ENCODE measurements around the gene VDAC1.
"Not testable (repeated sequence)": the region's sequence is repeated elsewhere in the genome, so short reads cannot be mapped to it uniquely, and the experiment has no call there.

The VDAC1 gene, protein sequence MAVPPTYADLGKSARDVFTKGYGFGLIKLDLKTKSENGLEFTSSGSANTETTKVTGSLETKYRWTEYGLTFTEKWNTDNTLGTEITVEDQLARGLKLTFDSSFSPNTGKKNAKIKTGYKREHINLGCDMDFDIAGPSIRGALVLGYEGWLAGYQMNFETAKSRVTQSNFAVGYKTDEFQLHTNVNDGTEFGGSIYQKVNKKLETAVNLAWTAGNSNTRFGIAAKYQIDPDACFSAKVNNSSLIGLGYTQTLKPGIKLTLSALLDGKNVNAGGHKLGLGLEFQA

DNA sequence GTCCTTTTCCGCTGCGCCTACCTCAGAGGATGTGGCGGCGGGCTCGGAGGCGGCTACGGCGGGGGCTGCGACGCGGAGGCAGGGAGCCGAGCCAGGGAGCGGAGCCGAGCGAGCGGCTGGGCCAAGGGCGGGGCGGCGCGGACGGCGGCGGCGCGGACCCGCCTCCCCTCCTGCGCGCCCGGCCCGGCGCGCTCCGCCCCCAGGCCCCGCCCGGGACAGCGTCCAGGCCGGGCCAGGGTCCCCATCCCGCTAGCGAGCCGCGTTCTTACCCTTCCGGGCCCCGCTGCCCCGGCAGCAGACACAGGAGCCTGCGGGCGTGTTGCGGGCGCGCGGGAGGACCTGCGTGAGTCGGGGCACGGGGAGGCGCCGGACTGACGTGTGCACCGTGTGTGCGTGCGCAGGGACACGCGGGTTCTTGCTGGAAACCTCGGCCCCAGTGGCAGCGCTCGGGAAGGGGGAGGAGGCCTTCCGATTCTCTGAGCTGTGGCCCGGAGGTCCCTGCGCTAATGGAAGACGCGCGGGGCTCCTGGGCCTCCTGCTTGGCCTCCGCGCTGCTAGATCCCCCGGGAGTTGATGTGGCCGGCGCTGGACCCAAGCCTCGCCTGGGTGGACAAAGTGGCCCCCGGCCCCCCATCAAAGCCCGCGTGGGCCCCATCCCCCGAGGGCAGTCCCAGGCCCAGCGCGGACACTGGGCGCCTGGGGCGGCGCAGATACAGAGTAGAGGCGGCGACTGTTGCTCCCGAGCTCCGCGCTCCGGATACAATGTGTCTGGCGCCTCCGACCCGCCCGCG lies at the start of gene VDAC1:
TSS of gene VDAC1 (minus strand) at position 350 of the 791 bp plus-strand sequence. CDS start 11,963 bp downstream, outside the sequence.
- DNase-seq (ENCODE audit: low read depth in 1 of 2, low spot score in 1 of 2): peak; percentile 65 to 72

DNA sequence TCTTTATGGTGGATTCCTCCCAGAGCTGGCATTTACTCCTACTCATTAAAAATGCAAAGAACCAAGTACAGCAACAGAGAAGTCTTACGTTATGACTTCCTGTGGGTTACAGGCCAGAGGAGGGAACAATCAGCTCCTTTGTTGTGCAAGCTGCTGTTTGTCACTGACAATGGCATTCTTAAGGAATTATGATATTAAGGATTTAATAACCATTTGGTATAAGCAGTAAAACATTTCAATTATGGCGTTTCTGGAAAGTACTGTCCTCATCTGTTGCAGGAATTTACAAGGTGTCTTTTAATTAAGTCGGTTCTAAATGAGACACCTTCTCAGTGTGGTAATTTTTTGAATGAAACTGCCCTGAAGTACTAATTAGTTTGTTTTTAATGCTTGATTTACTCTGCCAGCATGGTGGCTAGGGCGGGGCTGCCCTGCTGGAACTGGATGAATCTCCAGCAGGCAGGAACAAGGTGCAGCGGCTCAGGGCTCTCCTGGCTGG lies 49.1 kb upstream of the VDAC1 start:
- DNase-seq (ENCODE audit: low read depth in 1 of 2, low spot score in 1 of 2): no peak

DNA sequence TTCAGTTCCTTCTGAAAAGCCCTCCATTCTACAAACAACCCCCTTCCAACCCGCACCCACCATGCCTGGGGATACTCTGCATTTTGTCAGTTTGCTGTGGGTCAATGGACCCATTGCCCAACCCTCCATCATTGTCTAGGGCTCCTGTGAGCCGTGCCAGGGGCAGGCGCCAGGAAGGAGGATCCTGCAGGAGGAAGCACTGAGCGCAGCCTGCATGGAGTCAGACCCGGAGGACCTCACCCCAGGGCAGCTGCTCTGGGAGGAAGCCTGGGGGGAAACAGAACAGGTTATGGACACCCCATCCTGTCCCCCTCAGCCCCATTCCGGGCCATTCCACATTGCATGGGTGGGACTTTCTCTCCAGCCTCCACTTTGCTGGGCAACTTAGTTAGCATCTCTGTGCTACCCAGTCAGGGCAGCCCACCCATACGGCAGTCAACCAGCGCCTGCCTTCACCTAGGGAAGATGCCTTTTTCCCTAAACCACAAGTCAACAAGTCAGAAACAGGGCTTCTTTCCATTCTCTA lies 48.6 kb upstream of the VDAC1 start:
- no peak for DNase-seq (ENCODE audit: low read depth in 1 of 2, low spot score in 1 of 2)

DNA sequence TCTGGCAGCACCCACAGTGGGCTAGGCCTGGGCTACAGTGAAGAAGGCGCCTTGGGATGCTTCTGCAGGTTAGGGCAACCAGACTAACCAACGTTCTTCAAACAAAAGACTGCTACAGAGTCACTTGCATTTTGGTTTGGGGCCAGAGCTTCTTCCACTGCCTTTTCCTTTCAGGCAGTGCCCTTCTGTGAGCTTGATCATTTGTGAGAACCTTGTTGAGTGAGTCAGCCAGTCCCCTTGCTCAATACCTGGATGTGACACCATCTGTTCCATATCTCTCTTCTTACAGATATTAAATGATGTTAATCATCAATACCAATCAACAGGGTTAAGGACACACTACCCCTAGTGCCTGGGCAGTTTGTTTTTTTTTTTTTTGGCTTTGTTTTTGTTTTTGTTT lies 46.5 kb upstream of the VDAC1 start:
- no peak for DNase-seq (ENCODE audit: low read depth in 1 of 2, low spot score in 1 of 2)

DNA sequence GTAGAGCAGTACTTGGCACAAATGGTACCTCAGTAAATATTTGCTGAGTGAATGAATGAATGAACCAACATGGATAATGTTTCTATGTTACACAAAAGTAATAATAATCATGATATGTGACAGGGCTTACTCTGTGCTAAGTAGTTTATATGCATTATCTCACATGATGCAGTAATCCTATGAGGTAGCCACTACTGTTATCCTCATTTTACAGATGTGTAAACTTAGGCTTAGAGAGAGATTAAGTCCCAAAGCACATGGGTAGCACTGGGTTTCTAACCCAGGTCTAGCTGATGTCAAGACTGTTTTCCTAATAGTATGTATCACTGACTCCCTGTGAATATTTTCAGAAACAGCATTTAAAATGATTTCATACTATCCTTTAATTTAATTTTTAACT lies 44.1 kb upstream of the VDAC1 start:
- no peak for DNase-seq (ENCODE audit: low read depth in 1 of 2, low spot score in 1 of 2)

DNA sequence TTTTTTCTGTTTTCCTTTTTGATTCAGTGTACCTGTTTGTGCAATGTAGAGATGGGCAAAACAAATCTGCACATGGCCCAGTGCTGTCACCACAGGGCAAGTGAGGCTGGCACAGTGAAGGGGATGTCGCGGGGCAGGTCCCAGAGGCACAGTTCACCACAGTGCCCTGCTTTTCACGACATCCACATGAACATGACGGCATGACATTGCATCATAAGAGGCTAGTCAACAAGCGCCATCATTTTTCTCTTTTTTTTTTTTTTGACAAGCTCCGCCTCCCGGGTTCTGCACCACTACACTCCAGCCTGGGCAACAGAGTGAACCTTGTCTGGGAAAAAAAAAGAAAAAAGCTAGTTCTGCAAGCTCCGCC lies 42.9 kb upstream of the VDAC1 start:
- no peak for DNase-seq (ENCODE audit: low read depth in 1 of 2, low spot score in 1 of 2)

DNA sequence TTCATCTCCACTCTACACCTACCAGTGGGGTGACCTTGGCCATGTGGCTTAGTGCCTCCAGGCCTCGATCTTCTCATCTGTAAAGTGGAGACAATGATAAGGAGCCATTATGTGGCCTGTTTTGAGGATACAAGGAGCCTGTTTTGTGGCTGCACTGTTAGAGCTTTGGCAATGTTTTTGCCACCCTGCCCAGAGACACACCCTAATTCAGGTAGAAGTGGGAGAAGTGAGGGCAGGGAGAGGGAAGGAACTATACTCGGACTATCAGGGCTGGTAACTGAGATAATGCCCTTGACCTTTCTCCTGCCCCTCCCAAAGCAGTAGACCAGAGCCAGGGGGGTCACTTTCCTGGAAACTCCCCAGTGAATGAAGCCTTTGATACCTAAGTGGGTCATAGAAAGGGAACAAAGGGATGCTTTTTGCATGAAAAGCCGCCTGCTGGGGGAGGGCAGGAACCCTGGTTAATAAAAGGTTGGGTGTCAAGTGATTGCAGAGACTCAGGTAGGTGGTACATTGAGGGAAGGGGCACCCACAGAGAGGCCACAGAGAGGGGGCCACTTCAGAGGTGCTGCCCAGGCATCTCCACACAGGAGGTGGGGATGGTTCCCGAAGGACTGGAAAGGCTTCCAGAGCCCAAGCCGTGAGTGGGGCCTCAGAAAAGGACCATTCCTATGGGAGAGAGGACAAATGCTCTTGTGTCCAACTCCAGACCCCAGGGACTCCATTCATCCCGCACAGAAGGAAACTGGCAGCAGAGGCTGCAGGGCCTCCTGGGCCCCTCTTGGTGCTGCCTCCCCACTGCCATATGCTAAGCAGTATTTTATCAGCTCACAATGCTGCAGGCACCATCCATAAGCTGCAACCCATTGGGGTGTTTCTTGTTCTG lies 42.3 kb upstream of the VDAC1 start:
- no peak for DNase-seq (ENCODE audit: low read depth in 1 of 2, low spot score in 1 of 2)

DNA sequence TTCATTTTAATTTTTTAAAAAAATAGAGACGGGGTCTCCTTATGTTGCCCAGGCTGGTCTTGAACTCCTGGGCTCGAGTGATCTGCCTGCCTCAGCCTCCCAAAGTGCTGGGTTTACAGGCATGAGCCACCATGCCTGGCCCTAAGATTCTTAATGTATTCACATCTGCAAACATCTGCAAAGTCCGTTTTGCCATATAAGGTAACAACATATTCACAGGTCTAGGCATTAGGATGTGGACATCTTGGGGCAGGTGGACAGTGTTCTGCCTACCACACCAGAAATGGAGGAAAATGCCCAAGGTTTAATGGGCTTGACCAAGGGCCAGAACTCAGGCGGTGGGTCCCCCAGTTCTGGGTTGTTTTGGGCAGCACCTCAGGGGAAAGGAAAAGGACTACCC lies 41.6 kb upstream of the VDAC1 start:
- DNase-seq (ENCODE audit: low read depth in 1 of 2, low spot score in 1 of 2): no peak

DNA sequence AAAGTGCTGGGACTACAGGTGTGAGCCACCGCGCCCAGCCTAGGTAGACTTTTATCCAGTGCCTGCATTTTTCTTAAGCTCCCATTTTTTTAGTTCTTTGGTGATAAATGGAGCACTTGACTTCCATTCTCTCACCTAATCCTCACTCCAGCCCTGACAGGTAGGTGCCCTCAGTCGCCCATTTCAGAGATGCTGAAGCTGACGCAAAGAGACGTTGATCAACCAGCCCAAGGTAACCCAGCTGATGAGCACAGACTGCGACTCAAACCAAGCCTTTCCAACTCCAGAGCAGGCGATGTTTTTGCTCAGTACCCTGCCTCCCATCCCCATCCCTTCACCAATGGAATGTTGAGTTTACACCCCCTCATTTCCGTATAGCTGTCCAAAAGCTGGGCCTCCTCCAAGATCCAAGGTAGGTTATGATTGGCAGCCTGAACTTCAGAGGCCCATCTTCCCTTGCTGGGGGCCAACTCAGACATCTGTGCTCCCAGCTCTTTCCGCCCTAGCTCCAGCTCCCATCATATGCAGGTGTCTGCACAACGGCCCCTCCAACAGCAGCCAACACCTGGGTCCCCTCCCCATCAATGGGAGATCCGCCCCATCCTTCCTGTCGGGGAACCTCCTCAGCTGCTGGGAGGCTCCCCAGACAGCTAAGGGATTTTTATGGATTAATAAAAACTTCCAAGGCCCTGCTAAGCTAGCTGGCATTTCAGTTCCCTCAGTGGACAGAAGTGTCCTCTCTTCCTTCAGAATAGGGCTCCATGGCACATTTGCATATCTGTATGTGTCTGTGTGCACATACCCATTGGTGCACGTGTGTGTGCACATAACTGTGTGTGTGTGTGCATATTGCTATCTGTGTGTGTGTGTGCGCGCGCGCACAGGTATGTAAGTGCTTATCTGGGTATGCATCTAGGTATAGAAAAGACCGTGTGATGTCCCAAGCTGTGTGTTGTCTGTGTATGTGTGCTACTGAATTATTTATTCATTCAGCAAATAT lies 39.3 kb upstream of the VDAC1 start:
- DNase-seq (ENCODE audit: low read depth in 1 of 2, low spot score in 1 of 2): no peak

DNA sequence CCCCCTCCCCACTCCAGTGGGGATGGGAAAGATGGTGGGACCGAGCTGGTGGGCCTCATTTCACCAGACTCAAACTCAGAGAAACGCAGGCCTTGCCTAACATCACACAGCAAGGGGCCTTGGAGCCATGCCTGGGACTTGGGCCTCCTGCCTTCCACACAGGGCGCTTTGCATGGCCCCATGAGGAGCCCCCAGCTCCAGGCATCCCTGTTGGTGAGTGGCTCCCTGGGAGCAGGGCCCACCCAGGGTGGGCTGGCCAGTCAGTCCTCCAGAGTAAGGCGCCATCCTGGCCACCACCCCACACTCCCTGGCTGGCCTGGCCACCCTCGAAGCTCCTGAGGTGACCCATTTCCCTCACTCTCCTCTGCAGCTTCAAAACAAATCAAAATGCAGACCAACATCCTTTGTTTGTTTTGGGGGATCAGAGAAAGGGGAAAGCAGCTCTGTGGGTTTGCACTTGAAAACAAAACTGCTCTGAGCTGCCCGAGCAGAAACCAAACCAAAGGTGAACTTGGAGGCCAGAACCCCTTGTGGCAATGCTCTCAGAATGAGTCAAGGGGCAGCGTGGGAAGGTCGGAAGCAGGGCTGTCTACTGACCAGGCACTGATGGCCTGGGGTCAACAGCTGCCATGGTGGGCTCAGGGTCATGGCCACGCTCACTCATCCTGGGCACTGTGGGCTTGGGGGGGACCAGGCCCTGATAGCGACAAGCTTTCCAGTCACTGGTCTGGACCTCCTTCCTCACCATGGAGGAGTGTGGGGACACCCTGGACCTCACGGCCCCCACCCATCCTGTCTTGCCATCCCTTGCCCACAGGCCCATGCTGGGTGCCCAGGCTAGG lies 37.0 kb upstream of the VDAC1 start:
- DNase-seq (ENCODE audit: low read depth in 1 of 2, low spot score in 1 of 2): no peak

DNA sequence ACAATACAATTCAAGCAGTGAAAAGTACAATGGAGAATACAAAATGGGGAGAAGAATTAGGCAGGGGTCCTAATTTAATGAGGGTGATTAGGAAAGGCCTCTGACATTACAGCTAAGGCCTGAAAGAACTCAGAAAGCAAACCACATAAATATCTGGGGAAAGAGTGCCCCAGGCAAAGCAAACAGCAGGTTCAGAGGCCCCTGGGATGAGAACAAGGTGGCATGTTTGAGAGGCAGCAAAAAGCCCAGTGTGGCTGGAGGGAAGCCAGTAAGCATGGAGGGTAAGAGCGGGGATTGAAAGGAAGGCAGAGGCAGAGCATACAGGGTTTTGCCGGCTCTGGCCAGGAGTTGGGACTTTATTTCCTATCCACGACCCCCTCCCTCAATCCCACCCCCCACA lies 33.4 kb upstream of the VDAC1 start:
- no peak for DNase-seq (ENCODE audit: low read depth in 1 of 2, low spot score in 1 of 2)

DNA sequence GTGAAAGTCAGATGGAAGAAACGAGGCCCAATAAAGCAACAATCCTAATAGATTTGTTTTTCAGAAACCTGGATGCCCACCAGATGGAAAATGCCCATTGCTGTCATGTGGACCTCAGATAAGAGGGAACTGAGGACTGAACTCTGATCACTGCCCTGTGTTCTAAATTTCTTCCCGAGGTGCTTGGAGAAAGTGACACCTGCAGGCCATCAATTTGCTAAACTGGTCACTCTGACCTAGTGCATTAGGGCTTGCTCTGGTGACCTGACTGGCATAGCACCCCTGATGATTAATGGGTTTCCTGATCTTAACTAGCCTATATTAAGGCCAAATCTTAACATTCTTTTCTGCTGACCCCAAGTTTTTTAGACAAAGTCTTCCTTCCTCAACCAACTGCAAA lies 32.4 kb upstream of the VDAC1 start:
- DNase-seq (ENCODE audit: low read depth in 1 of 2, low spot score in 1 of 2): no peak

DNA sequence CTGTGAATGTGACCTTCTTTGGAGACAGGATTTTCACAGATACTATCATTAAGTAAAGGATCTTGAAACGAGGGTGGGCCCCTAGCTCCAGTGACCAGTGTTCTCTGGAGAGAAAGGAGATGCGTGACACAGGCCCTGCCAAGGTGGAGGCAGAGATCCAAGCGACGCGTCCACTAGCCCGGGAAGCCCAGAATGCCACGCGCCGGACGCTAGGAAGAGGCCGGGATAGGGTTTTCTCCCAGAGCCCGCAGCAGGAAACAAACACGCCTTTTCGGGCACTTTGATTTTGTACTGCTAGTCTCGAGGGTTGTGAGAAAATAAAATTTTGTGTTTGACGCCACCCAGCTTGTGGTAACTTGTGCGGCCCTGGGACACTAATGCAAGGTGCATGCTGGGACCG lies 29.6 kb upstream of the VDAC1 start:
- DNase-seq (ENCODE audit: low read depth in 1 of 2, low spot score in 1 of 2): no peak

DNA sequence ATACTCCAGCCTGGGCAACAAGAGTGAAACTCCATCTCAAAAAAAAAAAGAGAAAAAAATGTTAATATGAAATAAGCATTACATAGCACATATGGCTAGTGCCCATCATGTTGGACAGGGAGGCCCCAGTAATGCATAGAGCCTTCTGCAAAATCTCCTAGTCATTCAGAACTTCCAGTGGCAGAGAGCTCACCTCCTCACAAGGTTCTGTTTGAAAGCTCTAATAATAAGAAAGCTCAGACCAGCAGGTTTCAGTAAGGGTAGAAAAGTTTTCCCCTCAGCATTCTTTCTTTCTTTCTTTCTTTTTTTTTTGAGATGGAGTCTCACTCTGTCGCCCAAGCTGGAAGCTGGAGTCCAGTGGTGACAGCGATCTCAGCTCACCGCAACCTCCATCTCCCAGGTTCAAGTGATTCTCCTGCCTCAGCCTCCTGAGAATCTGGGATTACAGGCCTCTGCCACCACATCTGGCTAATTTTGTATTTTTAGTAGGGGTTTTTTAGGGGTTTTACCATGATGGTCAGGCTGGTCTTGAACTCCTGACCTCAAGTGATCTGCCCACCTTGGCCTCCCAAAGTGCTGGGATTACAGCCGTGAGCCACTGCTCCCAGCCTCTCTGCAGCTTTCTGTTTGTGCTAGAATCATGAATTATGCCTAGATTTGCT lies 25.7 kb upstream of the VDAC1 start:
- DNase-seq (ENCODE audit: low read depth in 1 of 2, low spot score in 1 of 2): not testable (repeated sequence)

DNA sequence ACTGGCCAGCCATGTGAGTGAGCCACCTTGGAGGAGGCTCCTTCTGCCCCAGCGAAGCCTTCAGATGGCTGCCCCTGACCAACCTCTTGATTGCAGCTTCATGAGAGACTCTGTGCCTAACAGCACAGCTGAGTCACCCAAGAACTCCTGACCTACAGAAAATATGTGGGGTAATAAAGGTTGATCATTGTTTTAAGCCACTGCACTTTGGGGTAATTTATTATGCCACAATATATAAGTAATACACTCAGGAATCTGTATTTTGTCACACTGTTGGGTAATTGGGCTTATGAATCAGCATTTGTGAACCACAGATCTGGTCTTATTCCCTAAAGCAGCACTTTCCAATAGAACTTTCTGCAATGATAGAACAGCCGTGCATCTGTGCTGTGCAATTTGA lies 24.4 kb upstream of the VDAC1 start:
- DNase-seq (ENCODE audit: low read depth in 1 of 2, low spot score in 1 of 2): no peak

DNA sequence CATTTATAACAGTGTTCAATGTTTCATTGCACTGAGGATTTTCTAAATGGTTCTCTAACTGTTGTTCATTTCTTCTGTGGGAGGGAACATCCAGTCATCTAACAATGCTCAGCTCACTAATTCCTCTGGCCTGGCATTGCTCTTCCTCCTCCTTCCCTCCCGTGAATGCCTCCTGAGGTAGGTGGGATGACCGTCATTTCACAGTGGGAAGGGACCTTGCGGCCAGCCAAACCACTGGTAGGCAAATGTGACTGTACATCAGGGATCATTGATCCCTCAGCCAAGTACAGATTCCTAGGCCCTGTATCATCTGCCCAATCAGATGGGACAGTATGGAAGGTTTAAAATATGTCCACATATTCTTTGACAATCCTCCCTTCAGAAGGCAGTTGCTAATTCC lies 23.7 kb upstream of the VDAC1 start:
- DNase-seq (ENCODE audit: low read depth in 1 of 2, low spot score in 1 of 2): no peak

DNA sequence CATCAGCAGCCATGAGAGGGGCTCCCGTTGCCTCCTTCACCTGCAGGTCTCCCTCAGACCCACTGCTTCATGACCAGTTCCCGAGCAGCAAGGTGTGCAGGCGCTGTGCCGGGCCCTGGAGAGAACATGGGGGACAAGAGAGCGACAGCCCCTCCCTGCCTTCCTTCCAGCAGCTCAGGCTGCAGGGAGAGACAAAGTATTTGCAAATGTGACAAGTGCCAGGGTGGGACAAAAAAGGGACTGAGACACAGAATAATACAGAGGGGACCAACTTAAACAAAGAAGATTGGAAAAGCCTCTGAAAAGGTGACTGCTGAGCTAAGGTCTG lies 22.5 kb upstream of the VDAC1 start:
- no peak for DNase-seq (ENCODE audit: low read depth in 1 of 2, low spot score in 1 of 2)

DNA sequence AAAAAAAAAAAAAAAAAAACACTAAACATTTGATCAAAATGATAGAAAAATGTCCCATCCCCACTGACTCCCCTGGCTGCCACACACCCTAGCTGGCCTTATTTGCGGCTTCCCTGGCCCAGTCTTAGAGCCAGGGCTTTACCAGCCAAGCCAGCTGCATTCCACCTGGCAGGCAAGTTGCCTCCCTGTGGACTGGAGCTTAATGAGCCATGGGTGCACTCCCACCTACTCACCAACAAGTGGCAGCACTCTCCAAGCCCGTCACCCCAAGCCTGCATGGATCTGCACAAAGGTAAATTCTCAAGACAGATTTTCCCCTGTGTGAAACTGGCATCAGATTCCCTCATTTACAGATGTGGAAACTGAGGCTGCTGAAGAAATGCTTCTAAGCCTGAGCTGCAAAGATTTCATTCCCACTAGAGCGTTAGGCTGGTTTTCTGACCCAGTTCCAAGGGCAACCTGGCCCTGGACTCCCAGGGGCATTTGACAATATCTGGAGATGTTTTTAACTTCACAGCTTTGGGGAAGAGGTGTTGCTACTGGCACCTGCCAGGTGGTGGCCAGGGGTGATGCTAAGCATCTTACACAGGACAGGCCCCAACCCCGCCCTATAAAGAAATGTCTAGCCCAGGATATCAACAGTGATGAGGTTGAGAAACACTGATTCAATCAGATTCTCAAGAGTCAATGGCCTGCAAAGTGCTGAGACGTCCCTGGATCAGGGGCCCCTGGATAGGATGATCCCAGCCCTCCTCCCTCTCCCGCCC lies 21.9 kb upstream of the VDAC1 start:
- peak; percentile 17 for DNase-seq (ENCODE audit: low read depth in 1 of 2, low spot score in 1 of 2)

Measured in activated T-helper 1 cell treated with anti-CD3 and anti-CD28 coated beads, Interleukin-2, amount 50 U/mL, for 16 hours (primary cell).